HEK293T (cell line): ENCODE measurements around the gene MTMR10.

Experiments
- PKNOX1 ChIP-seq: fragments of 450-650 bp; IDR thresholded peaks from 2 replicates; pipeline ENCODE4 v1.6.1; 2016
- SP1 ChIP-seq: fragments of 450-650 bp; IDR thresholded peaks from 2 replicates; pipeline ENCODE4 v1.6.1; 2017
- SUZ12 ChIP-seq: fragments of 450-650 bp; IDR thresholded peaks from 2 replicates; pipeline ENCODE4 v1.6.1; 2016; ENCODE audit warnings: mild to moderate bottlenecking
- ZNF384 ChIP-seq: fragments of 450-650 bp; IDR thresholded peaks from 2 replicates; pipeline ENCODE4 v1.6.1; 2016

- TF ChIP-seq ZNF384, result no peak
- TF ChIP-seq SUZ12, result no peak
- TF ChIP-seq SP1, result no peak
- no peak for TF ChIP-seq PKNOX1
Measured at GRCh38 chr15:30969724-30970123, 21.7 kb downstream of the MTMR10 start.
